ENCODE measurements around the gene CLMP.

The CLMP gene, protein sequence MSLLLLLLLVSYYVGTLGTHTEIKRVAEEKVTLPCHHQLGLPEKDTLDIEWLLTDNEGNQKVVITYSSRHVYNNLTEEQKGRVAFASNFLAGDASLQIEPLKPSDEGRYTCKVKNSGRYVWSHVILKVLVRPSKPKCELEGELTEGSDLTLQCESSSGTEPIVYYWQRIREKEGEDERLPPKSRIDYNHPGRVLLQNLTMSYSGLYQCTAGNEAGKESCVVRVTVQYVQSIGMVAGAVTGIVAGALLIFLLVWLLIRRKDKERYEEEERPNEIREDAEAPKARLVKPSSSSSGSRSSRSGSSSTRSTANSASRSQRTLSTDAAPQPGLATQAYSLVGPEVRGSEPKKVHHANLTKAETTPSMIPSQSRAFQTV

DNA sequence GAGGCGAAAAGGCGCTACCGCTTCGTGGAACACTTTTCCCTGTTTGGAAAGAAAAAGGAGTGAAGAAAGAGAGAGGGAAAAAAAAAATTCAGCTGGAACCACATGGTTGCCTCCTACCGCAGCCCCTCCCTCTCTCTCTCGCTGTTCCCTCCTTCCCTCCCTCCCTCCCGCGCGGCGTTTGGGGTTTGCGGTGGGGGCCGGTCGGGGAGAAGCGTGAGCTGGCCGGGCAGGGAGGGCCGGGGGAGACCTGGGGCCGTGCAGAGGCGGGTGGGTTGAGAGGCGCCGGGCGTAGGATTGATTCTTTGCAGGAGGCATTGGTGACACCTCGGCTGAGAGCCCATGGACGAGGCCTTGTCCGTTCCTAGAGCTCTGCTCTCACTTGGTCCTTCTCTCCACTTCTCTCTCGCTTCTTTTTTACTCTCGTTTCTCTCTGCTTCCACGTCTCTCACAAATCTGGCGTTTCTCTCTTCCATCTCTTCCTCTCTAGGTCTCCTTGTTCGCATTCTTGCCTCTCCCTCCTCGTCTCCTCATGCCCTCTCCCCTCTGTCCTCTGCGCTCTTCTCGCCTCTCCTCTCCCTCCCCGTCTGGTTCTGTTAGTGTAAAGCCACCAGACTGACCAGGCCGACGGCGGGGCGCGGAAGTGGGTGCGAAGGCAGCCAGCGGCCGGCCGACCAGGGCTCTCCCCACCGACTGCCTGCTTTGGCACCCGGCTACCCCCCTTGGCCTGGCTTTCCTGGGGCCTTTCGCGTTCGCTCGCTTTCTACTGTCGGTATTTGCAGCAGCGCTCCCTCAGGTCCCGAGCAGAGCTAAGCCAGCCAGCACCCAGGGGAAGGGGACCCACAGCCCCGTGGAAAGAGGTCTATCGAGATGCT lies at the start of gene CLMP:
Gene CLMP, minus strand, starts transcription at position 61 of the 872 bp plus-strand sequence. CDS start 308 bp downstream, outside the sequence.
- in situ Hi-C loops (cut with MboI; ENCODE audit: low sequenced_read_pairs): no loop called here

DNA sequence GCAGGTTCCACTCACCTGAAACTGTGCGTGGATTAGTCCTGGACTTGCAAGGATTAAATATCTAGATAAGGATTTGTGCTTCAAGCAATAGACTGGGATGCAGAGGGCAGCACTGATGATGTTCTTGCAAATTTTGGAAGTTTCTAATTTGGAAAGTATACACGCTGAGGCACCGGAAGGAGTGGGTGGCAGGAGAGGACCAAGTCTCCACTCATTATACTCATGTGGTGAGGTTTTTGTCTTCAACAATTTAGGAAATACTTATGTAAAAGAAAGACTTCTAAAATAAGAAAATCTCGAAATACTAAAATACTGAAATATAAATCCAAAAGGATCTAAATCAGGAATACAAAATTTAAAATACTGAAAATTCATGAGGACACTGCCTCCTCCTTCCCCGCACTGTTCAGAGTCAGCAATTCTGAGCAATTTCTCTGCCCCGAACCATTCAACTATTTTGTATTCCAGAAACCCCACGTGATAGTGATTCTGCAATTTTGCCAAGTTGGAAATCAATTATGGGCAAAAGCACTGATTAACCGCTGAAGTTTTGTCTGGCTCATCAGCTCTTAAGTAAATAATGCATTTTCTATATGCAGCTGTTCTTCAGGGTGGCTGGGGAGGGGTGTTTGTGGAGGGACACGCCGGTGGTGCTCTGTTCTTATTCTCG lies 47.0 kb upstream of the CLMP start:
- in situ Hi-C loops (cut with MboI; ENCODE audit: low sequenced_read_pairs): no loop called here

DNA sequence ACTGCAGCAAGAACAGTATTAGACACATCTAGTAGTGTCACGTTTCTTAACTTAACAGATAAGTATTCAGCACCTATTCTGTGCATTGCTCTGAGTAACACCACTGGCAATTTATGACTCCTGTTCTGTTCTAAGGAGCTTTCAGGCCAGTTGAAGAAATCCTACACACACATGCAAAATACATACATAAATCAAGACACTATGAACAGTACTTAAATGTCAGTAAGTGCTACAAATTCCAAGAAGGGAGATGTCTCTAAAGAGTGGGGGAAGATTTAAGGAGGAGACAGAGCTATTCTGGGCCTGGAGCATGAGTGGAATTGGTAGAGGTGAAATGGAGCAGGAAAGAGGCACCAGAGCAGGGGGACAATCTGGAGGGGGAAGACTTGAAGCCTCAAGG lies 46.2 kb upstream of the CLMP start:
- in situ Hi-C loops (cut with MboI; ENCODE audit: low sequenced_read_pairs): no loop called here

DNA sequence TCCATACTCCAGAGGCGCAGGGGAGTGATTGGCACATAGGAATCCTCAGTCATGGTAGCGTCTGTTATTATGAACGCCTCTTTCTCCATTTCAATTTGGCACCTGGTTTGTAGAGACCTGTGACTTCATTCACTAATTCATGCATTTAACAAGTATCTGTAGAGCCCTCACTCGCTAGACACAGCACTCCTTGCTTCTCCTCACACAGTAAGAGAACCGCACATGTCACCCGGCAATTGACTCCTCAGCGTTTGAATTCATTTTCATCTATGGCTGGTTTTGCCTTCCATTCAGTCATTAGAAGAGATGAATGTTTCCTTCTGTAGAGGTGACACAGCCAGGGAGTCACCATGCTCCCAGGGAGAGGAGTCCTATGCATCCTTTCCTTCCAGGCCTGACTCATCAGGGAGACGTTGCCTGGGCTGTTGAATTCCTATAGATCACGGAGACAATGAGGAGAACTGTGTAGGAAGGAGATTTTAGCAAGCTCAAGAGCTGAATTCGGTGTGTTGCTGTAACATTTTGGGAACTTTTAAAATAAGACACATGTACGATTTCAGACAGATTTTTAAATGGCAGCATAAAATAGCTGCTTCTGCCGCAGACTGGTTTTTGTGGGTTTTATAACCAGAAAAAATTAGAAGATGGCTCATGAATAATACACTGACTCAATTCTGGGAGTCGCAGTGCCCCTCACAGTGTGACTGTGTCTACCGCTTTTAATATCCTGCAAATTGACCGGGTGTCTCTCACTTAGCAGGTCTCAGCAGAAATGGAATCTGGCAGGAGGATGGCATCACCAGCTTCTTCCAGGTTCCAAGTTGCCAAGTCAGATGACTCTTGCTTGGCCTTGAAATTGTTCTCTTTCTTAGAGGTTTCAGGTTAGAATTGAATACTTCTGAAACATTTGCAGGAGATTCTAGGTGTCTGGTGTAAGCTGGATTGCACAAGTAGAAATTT lies 44.4 kb upstream of the CLMP start:
- in situ Hi-C loops (cut with MboI; ENCODE audit: low sequenced_read_pairs): no loop called here

DNA sequence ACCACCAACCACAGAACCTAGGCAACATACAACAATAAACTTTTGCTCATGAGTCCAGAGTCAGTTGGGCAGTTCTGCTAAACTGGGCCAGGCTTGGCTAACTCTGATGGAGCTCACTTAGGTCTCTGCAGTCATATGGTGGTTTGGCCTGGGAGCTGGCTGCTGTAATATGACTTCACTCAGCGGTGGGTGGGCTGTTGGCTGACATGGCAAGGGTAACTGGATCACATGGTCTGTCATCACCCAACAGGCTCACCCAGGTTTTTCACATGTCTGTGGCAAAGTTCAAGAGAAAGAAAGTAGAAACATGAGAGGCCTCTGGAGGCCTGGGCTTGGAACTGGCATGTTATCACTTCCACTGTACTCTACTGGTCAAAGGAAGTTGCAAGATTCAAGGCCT lies 43.2 kb upstream of the CLMP start:
- in situ Hi-C loops (cut with MboI; ENCODE audit: low sequenced_read_pairs): no loop called here

DNA sequence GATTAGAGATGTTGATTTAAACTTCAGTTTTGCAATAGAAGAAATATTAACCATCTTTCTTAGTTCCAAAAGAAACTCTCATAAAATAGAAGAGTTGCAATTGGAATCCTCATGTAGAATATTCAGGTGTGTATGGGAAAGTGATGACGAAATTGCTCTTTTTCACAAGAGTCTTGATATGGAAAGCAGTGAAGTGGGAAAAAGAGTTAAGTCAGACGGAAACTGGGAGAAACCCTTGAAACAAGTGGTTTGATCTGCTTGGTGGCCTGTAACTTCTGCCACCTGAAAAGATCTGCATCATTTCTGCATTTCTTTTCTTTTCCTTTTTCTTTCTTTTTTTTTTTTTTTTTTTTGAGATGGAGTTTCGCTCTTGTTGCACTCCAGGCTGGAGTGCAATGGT lies 41.8 kb upstream of the CLMP start:
- in situ Hi-C loops (cut with MboI; ENCODE audit: low sequenced_read_pairs): no loop called here

DNA sequence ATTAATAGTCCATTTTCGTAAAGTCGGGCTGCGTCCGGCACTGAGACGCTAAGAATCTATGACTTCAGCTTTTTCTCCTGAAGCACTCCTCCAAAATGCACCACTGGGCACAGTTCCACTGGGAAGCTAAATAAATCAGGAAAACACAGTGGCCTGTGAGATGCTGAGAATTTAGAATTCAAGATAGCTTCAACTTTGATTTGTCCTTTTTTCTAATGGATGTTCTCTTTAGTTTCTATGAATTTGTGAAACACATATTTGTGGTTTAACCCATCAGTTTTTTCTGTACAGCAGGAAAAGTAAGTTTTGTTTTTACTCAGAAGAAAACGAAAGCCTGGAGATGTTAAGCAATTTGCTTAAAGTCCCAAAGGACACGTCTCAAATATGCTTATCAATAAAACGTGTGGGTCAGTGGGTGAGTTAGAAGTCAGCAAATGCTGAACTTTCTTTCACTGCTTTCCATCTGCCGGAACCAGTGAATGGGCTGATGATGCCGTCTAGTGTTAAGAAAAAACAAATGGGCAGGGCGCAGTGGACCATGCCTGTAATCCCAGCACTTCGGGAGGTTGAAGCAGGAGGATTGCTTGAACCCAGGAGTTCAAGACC lies 40.7 kb upstream of the CLMP start:
- in situ Hi-C loops (cut with MboI; ENCODE audit: low sequenced_read_pairs): no loop called here

DNA sequence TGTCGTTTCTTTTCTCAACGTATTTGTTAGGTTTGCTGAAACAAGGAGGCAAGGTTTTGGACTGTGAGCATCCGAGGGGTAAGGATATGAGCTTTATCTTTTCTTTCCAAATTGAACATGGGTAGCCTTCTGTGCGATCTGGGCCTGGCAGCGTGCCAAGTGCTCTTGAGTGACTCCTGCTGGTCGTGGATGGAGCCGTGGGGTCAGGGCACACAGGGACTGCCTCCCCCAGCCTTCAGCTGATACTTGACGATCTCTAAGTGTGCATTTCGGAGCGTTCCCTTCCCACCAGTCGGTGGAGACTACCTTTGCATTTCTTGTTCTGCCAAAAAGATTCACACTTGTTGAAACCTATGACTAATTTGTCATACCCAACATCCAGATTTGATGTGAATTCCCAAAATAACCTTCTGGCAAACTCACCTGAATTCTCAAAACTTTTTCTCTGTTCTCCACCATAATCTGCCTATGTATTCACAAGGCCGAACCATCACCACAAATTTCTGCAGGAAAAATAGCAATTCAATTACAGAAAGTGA lies 40.1 kb upstream of the CLMP start:
- in situ Hi-C loops (cut with MboI; ENCODE audit: low sequenced_read_pairs): no loop called here

DNA sequence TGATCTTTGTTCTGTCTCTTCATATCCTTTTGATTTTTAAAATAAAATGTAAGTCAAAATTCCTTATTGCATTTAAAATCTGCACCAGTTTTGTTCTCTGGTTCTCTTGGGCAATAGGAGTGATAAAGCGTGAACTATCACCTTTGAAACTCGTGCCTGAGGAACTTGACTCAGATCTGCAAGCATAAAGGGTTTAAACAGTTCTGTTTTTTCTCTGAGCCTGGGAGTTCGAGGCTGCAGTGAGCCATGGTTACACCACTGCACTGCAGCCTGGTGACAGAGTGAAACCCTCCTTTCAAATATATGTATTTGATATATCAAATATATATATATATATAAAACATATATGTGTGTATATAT lies 38.9 kb upstream of the CLMP start:
- in situ Hi-C loops (cut with MboI; ENCODE audit: low sequenced_read_pairs): no loop called here

DNA sequence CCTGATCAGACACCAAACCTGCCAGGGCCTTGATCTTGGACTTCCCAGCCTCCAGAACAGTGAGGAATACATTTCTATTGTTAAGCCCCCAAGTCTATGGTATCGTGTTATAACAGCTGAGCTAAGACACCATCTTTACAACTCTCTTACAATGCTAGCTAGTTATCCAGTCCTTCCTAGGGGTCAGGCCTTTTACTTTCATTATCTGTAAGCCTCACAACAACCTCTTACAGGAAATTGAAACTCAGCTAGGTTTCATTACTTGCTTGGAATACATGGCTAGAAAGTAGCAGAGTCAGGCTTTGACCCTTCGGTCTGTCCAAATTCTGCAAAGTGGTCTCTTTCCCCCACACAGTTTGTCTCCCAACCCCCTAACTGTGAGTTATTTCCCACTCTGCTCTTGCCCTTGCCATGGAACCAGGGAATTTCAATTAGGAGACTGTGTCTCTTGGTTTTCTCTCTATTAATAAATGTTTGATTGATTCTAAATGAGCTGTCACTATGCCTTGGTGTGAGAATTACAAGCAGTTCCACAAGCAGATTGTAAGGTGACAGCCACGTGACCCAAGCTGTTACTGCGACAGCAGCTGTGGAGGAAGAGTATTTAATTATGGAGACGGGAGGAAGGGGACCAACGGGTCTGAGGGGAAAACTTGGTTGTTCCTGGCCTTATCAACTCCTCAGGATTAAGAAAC lies 38.4 kb upstream of the CLMP start:
- in situ Hi-C loops (cut with MboI; ENCODE audit: low sequenced_read_pairs): no loop called here

DNA sequence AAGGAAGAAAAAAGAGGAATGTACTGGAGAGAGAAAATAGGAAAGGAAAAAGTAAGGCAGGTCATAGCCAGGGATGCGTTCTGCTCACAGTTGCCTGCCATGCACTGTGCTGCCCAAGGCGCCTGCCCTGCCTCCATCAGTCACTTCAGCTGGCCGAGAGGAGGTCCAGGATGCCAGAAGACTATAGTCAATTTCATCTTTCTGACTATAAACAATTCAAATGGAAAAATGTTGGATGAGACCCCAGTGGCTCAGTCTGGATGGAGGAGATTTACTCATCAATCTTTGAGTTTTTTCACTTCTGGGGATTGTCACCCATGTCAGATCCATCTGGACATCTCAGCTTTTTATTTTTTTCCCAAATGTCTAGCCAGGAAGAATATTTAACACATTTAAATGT lies 36.7 kb upstream of the CLMP start:
- in situ Hi-C loops (cut with MboI; ENCODE audit: low sequenced_read_pairs): no loop called here

DNA sequence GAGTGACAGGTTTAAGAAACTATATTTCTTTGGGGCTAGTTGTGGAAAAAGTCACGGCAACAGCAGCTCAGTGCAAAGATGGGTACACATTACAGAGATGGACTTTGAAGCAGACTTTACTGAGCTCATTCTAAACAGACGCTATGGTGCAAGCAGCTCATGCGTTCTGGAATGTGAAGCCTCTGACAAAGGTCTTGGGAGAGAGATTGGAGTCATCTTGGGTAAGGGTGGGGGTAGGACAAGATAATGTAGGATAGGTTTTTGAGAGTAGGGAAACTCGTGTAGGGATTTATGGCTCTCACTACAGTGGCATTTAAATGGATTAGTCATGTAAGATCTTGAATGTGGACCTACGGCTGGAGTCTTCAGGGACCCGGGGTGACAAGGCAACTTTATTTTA lies 36.2 kb upstream of the CLMP start:
- in situ Hi-C loops (cut with MboI; ENCODE audit: low sequenced_read_pairs): no loop called here

DNA sequence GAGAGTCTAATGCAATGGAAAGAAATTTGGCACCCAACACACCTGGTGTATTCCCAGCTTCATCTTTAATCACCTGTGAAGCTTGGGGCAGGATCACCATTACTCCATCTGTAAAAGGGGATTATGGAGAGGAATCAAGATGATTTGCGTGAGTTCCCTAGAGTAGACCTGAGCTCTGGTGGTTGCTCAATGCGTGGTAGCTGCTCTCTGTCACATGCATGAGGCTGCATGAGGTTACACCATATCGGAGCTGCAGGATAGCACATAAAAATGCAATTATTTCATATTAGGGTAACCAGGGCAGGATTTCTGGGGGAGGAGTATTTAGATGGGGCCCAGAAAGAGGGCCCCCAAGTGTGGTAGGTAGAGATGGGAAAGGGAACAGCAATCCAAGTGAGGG lies 35.3 kb upstream of the CLMP start:
- in situ Hi-C loops (cut with MboI; ENCODE audit: low sequenced_read_pairs): no loop called here

DNA sequence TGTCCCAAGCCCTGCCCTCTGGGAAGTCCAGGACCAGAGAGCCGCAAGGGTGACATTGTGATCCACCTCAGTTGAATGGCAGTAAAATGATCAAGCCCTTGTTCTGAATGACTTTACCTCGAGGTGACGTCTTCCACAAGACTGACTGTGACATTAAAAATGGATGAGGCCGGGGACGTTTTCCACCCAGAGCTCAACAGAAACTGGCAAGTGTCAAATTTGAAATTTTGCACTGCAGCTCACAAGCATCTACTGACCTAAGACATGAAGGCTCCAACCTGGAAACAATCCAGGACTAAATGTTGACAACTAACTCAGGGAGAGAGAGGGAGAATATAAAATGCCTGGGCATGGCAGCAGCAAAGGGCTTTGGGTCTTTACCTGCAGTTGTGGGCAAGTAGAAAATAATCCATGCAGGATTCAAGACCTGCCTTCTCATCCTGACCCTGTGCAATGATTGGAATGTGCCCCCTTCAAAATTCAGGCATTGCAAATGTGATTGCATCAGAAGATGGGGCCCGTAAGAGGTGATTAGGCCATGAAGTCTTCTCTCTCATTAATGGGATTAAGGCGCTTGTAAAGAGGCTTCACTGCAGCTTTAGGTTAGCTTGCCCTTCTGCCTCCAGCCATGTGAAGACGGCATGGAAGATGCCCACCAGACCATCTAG lies 33.6 kb upstream of the CLMP start:
- in situ Hi-C loops (cut with MboI; ENCODE audit: low sequenced_read_pairs): no loop called here

DNA sequence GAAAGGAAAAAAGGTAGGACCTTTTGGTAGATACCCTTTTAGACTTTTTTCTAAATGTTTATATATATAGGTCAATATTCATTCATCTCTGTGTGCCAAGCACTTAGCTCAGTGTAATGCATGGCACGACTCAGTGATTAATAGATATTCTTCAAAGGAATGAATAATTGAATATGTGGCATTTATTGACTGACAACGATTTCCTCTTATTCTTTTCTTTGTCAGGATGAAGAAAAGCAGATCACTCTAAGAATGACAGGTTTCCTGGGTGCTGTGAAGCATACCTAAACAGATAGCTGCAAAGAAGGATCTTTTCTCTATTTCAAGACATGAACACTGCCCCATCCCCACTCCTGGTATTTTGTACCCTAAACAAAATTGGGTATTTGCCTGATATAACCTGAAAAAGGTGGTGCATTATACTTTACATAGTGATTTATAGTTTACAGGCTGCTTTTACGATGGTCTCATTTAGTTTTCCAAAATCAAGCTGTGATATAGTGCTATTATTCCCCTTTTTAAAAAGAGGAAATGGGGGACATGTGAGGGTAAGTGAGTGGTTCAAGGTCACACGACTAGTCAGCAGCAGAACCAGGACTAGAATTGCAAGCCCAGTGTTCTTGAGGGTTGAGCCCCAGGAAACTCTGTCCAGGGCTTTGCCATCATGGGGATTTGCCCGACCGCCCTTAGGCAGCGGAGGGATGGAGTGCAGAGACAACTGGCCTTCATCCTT lies 32.9 kb upstream of the CLMP start:
- in situ Hi-C loops (cut with MboI; ENCODE audit: low sequenced_read_pairs): no loop called here

DNA sequence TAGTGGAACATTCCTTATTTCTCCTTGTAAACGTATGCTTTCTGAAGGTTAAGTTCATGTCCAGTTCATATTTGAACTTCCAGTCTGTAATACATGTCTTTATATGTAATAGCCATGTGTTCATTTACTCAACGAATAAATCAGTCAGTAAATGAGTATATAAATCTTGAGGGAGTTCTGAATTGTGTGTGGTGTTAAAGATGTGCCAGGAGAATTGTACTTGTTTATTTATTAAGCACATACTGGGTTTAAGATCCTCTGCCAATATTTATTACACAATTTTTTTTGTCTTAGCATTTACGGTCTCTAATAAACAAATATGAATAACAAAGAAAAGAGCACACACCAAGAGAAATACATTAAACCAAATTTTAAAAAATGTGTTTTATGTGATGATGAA lies 26.5 kb upstream of the CLMP start:
- in situ Hi-C loops (cut with MboI; ENCODE audit: low sequenced_read_pairs): no loop called here

DNA sequence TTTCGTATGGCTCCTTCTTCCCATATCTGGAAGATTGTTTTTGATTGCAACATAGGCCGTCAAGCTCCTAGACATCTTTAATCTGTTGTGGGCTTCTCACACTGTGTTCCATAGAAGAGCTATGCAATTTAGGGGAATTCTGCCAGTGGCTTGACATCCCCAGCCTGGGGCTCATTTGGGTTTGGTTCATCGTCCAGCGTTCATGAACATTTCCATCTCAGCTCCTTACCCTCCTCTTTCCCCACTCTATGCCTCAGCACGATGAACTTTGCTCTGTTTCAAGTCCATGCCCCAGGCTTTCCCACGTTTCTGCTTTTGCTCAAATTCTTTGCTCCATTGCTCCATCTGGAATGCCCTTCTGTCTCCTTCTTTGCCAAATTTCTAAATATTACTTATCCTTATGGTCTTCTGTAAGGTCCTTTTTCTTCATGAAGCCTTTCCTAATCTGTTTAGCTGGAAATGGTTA lies 26.1 kb upstream of the CLMP start:
- in situ Hi-C loops (cut with MboI; ENCODE audit: low sequenced_read_pairs): no loop called here

DNA sequence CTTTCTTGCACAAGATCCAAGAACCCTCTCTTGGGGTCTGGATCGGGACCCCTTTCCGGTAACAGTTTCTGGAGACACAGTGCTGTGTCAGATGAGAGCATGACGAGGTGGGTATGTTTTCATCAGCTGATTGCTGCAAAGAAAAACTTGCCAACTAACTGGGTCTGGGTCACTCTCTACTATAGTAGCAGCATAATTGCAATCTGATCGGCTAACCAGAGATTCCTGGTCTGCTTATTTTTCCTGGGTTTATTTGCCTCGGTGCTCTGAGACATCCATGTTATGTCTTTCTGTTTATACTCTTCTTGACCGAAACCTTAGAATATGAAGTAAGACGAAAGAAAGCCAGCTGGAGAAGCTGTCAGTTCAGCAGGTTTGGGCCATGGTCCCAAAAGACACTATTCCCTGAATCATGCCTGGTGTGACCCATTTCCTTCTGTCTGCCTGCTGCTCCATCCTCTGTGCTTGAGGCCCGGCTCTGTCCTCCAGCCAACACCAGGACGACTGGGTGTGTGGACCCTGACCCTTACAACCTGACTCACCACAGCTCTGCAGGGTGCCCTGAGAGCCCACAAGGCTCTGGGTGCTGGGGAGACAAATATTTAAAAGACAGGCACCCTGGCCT lies 24.1 kb upstream of the CLMP start:
- in situ Hi-C loops (cut with MboI; ENCODE audit: low sequenced_read_pairs): no loop called here
